ENCODE data around the gene KIF5A. TPM values are rescaled to one million over a fixed set of nuclear protein-coding genes. Genes with fewer than 3 reads are reported as not detected.
A peak's percentile ranks its signal among the peaks of the same experiment; 100 is the strongest.

The KIF5A gene
- total and polyA plus RNA-seq, 2 donors (not counting 1 experiment from before 2014, with no cell fraction given), result 0.09 to 0.67 TPM

GRCh38 chr12:57620245-57620935, 70.5 kb downstream of the KIF5A start:
- TF ChIP-seq CTCF (IDR thresholded peaks at IDR 0.05), result no peak
- peak; percentile 53 for TF ChIP-seq EZH2 (IDR thresholded peaks at IDR 0.05; ENCODE audit: borderline replicate concordance, insufficient read depth, low read depth, low read length, poor library complexity, severe bottlenecking)
- Mint-ChIP-seq H3K27me3 (peaks cover 84% of the 10 kb centered on the region), H3K4me1 (peaks cover 44% of the 10 kb centered on the region), H3K9me3 (ENCODE audit: insufficient read depth) (no peaks in the 10 kb centered on the region), H3K4me3 (peak overlapping the region; percentile 85), H3K27ac (peak overlapping the region; percentile 37)
- intact Hi-C loops (cut with micrococcal nuclease), result loop anchor here (5.0 kb wide), 2 partner anchors 98 to 143 kb away; partner anchors contain the start of genes ARHGAP9, DDIT3 and MBD6
- Histone ChIP-seq H3K27ac (ENCODE audit: low read length in 2 of 2) (no peak overlapping the region), H3K79me2 (ENCODE audit: control insufficient read depth, insufficient read depth, low read length) (no peaks in the 10 kb centered on the region), H3K4me3 (ENCODE audit: control extremely low read depth in 1 of 5, extremely low read depth in 1 of 5, insufficient read depth in 1 of 5, low read depth in 2 of 5, low read length in 4 of 5) (peak overlapping the region in 1 of 5 experiments; percentile 48), H3K36me3 (replicated peaks in 1 of 2; ENCODE audit: control extremely low read depth in 1 of 2, control insufficient read depth in 1 of 2, extremely low read depth in 1 of 2, insufficient read depth in 2 of 2, low read length in 1 of 2) (no peaks in the 10 kb centered on the region), H2AFZ (ENCODE audit: insufficient read depth, low read depth, low read length, poor library complexity, severe bottlenecking) (peak overlapping the region; percentile 58), H3K9me3 (ENCODE audit: control extremely low read depth in 1 of 3, control insufficient read depth in 2 of 3, insufficient read depth in 1 of 3, low read length in 2 of 3) (peaks cover 0 to 18% (median 0%) of the 10 kb centered on the region in 3 donors), H3K27me3 (replicated peaks in 1 of 4; ENCODE audit: control extremely low read depth in 1 of 4, control insufficient read depth in 3 of 4, insufficient read depth in 4 of 4, low read length in 3 of 4) (peaks cover 0 to 87% (median 59%) of the 10 kb centered on the region in 4 experiments), H3K9ac (ENCODE audit: low read length) (peak overlapping the region; percentile 56), H4K20me1 (ENCODE audit: control insufficient read depth, insufficient read depth, low read length, poor library complexity, severe bottlenecking) (peaks cover 7% of the 10 kb centered on the region), H3K4me1 (ENCODE audit: control insufficient read depth in 2 of 2, insufficient read depth in 2 of 2, low read length in 2 of 2) (peaks cover 33 to 50% of the 10 kb centered on the region in 2 donors), H3K4me2 (replicated peaks; ENCODE audit: low read depth, low read length, poor library complexity, severe bottlenecking) (peak overlapping the region; percentile 92)
- ChIA-PET POLR2A (interaction anchor here (0.6 kb wide), 1 partner anchor 10 kb away, joined by 3 read pairs; no protein-coding TSS in a partner anchor), CTCF (interaction anchor here (0.5 to 5.1 kb wide), 18 partner anchors 8 to 165 kb away, joined by 3 to 122 read pairs (median 4); partner anchors contain the start of genes ARHGAP9 and B4GALNT1)
- ATAC-seq (ENCODE audit: low read depth) (no peak), DNase-seq (no peak)
- WGBS (ENCODE audit: insufficient coverage), result 18% methylated on average over 10 of the region's 13 CpGs
